Epithelial cell of esophagus (primary cell): ENCODE measurements around the gene EML4.

ENCODE experiments used
- DNase-seq: peaks from one replicate; pipeline ENCODE4 v3.0.0; 2010; ENCODE audit warnings: low read depth
- H3K4me3 ChIP-seq: 2 replicates; pipeline ENCODE4 v1.5.1; 2011; ENCODE audit warnings: mild to moderate bottlenecking, low read length, control low read depth
- CTCF ChIP-seq: IDR thresholded peaks from 2 replicates; pipeline ENCODE4 v1.5.1; 2011; ENCODE audit warnings: low read depth, mild to moderate bottlenecking, low read length, control low read depth, inconsistent platforms; ENCODE audit not compliant: insufficient read depth; ENCODE audit errors: missing control alignments

Gene EML4

GRCh38 chr2:42135381-42136312 is 33.5 kb upstream of the EML4 start:
- no peak for TF ChIP-seq CTCF
- no peak overlapping the region for H3K4me3 ChIP-seq
- DNase-seq = no peak

- no peak overlapping the region for H3K4me3 ChIP-seq
- TF ChIP-seq CTCF = no peak
- DNase-seq = no peak
These were observed 32.4 kb upstream of the EML4 start for GRCh38 chr2:42136782-42137124.

GRCh38 chr2:42137125-42137841 is 31.9 kb upstream of the EML4 start:
- no peak overlapping the region for H3K4me3 ChIP-seq
- DNase-seq = no peak
- TF ChIP-seq CTCF = no peak

- no peak overlapping the region for H3K4me3 ChIP-seq
- peak; percentile 71 for DNase-seq
- TF ChIP-seq CTCF = no peak
These were observed 30.8 kb upstream of the EML4 start for GRCh38 chr2:42138163-42139015.

GRCh38 chr2:42139101-42139500 is 30.1 kb upstream of the EML4 start:
- no peak for TF ChIP-seq CTCF
- H3K4me3 ChIP-seq = no peak overlapping the region
- DNase-seq = no peak

- DNase-seq = no peak
- H3K4me3 ChIP-seq = no peak overlapping the region
- no peak for TF ChIP-seq CTCF
These were observed 28.7 kb upstream of the EML4 start for GRCh38 chr2:42140496-42140895.
